Lower leg skin (tissue), 4 donors: ENCODE measurements around the gene PEX10. TPM values are rescaled to one million over a fixed set of nuclear protein-coding genes. Genes with fewer than 3 reads are reported as not detected.

Experiments
- DNase-seq, 2 donors: peaks; one replicate each; pipeline ENCODE4 v3.0.0-alpha.2; 2019; ENCODE audit warnings: low spot score in 2 of 2
- H3K4me3 ChIP-seq: fragments of 200-600 bp; sonication (generic); 2 replicates; pipeline ENCODE4 v1.5.1; 2017; ENCODE audit warnings: mild to moderate bottlenecking, low read depth; ENCODE audit not compliant: poor library complexity, severe bottlenecking
- CTCF ChIP-seq, 3 donors: fragments of 450-650 bp; IDR thresholded peaks; one replicate each; pipeline ENCODE4 v1.5.1; 2016; ENCODE audit warnings: antibody characterized with exemption in 3 of 3, mild to moderate bottlenecking in 3 of 3, moderate library complexity in 2 of 3
- POLR2A ChIP-seq, 2 donors: fragments of 450-650 bp; IDR thresholded peaks; one replicate each; pipeline ENCODE4 v1.6.1; 2016 to 2017; ENCODE audit warnings: antibody characterized with exemption in 2 of 2, mild to moderate bottlenecking in 1 of 2, moderate library complexity in 1 of 2
- WGBS, 2 donors: methylation state at CpG; one replicate each; pipeline ENCODE4 v1.1.5; 2018; 5-methylcytosine and 5-hydroxymethylcytosine counted together
- intact Hi-C: fragments of 100-400 bp; cut with DNase I; formaldehyde crosslinking; loops from one replicate; pipeline ENCODE4 v1.15.0; 2023; ENCODE audit warnings: low total_unique reads
- total RNA-seq, 4 donors: library from RNA; depleted of rRNA; stranded (reverse); fragments of >200 nt; gene quantifications; one replicate each; pipeline ENCODE4 v1.1.0, GENCODE V29; 2016

The PEX10 gene
- total RNA-seq, 4 donors from 2014 or later: 18.3 to 35.9 (median 27.7) TPM

GRCh38 chr1:2411801-2412394 is 466 bp downstream of the PEX10 start:
- no peak for TF ChIP-seq POLR2A (IDR thresholded peaks at IDR 0.05)
- TF ChIP-seq CTCF (IDR thresholded peaks at IDR 0.05): no peak
- peak overlapping the region; percentile 74 for H3K4me3 ChIP-seq
- WGBS, 2 donors: 12 to 14% methylated on average over 17 to 22 of the region's 38 CpGs
- no peak for DNase-seq
- intact Hi-C loops: no loop called here

DNA sequence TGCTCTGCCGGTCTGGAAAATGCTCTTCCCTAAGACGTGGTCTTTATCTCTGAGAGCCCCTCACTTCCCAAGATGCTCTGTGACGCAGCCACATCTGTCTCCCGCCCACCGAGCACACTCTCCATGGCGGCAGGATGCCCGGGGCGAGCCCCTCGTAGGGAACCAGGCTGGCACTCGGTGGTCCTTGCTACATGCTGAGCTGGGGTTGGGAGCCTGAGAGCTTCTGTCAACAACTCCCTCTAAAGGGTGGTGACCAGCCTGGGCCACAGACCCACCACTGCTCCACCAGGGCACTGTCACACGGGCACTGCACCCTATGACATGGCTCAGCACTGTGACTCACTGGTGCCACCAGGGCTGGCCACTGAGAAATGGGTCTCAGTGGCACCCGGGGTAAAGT is 2.6 kb downstream of the PEX10 start:
- 95 to 97% methylated on average over 7 to 12 of the region's 12 CpGs for WGBS, 2 donors
- no peak for TF ChIP-seq POLR2A (IDR thresholded peaks at IDR 0.05)
- TF ChIP-seq CTCF (IDR thresholded peaks at IDR 0.05): no peak
- no peak for DNase-seq
- intact Hi-C loops: no loop called here
- H3K4me3 ChIP-seq: no peak overlapping the region

GRCh38 chr1:2408859-2409276 is 3.5 kb downstream of the PEX10 start:
- WGBS, 2 donors: 82 to 87% methylated on average over 11 to 12 of the region's 13 CpGs
- TF ChIP-seq CTCF (IDR thresholded peaks at IDR 0.05) (no peak), POLR2A (IDR thresholded peaks at IDR 0.05) (no peak)
- no peak for DNase-seq
- intact Hi-C loops: no loop called here
- H3K4me3 ChIP-seq: no peak overlapping the region

GRCh38 chr1:2408456-2408855 is 3.9 kb downstream of the PEX10 start:
- no peak for DNase-seq
- intact Hi-C loops: no loop called here

GRCh38 chr1:2407991-2408275 is 4.4 kb downstream of the PEX10 start:
- no peak overlapping the region for H3K4me3 ChIP-seq
- DNase-seq: no peak
- TF ChIP-seq POLR2A (IDR thresholded peaks at IDR 0.05) (no peak), CTCF (IDR thresholded peaks at IDR 0.05) (no peak)
- intact Hi-C loops: no loop called here
- WGBS, 2 donors: 92 to 94% methylated on average over 8 of the region's 8 CpGs

More at GRCh38 chr1:2408456-2408855, 3.9 kb downstream of the PEX10 start:
- H3K4me3 ChIP-seq: no peak overlapping the region
- WGBS, 2 donors: 72 to 85% methylated on average over 10 to 11 of the region's 24 CpGs
- no peak for TF ChIP-seq POLR2A (IDR thresholded peaks at IDR 0.05)
- TF ChIP-seq CTCF (IDR thresholded peaks at IDR 0.05): no peak
